ENCODE measurements around the gene CASQ2.

CASQ2 gene

GRCh38 chr1:115656461-115657077, 111.9 kb downstream of the CASQ2 start:
- no peak for DNase-seq

GRCh38 chr1:115655916-115656315, 112.6 kb downstream of the CASQ2 start:
- DNase-seq: no peak

- no peak for DNase-seq
Measured at GRCh38 chr1:115655306-115655663, 113.2 kb downstream of the CASQ2 start.

- peak; percentile 2 to 4 for DNase-seq
Measured at GRCh38 chr1:115654663-115655305, 113.7 kb downstream of the CASQ2 start.

- no peak for DNase-seq
Measured at GRCh38 chr1:115654125-115654524, 114.4 kb downstream of the CASQ2 start.

- no peak for DNase-seq
Measured at GRCh38 chr1:115652236-115652788, 116.2 kb downstream of the CASQ2 start.

- DNase-seq: no peak
Measured at GRCh38 chr1:115651391-115651790, 117.1 kb downstream of the CASQ2 start.

GRCh38 chr1:115650961-115651360, 117.6 kb downstream of the CASQ2 start:
- no peak for DNase-seq
